Measurements from ENCODE around the gene SLC2A9.

Gene SLC2A9

GRCh38 chr4:10020871-10021652, at the start of gene SLC2A9:
SLC2A9 (minus strand) TSS chr4:10021497; CDS start chr4:10021429, 68 bp downstream.
- no peak for DNase-seq (ENCODE audit: low read depth in 2 of 2)

GRCh38 chr4:10069075-10069642, 47.9 kb upstream of the SLC2A9 start:
- DNase-seq (ENCODE audit: low read depth in 2 of 2) = no peak

GRCh38 chr4:10066670-10067651, 45.7 kb upstream of the SLC2A9 start:
- DNase-seq (ENCODE audit: low read depth in 2 of 2) = no peak

GRCh38 chr4:10066206-10066605, 44.9 kb upstream of the SLC2A9 start:
- DNase-seq (ENCODE audit: low read depth in 2 of 2) = no peak

- no peak for DNase-seq (ENCODE audit: low read depth in 2 of 2)
Observed at GRCh38 chr4:10063544-10064300, 42.4 kb upstream of the SLC2A9 start.

GRCh38 chr4:10061650-10062415, 40.5 kb upstream of the SLC2A9 start:
- DNase-seq (ENCODE audit: low read depth in 2 of 2) = no peak

GRCh38 chr4:10058371-10058770, 37.1 kb upstream of the SLC2A9 start:
- DNase-seq (ENCODE audit: low read depth in 2 of 2) = no peak

GRCh38 chr4:10057023-10057395, 35.7 kb upstream of the SLC2A9 start:
- DNase-seq (ENCODE audit: low read depth in 2 of 2) = no peak

GRCh38 chr4:10056334-10057022, 35.2 kb upstream of the SLC2A9 start:
- no peak for DNase-seq (ENCODE audit: low read depth in 2 of 2)

- no peak for DNase-seq (ENCODE audit: low read depth in 2 of 2)
Observed at GRCh38 chr4:10055871-10056270, 34.6 kb upstream of the SLC2A9 start.

GRCh38 chr4:10054571-10055041, 33.3 kb upstream of the SLC2A9 start:
- DNase-seq (ENCODE audit: low read depth in 2 of 2) = no peak

GRCh38 chr4:10053635-10054453, 32.5 kb upstream of the SLC2A9 start:
- DNase-seq (ENCODE audit: low read depth in 2 of 2) = no peak

GRCh38 chr4:10051517-10052135, 30.3 kb upstream of the SLC2A9 start:
- no peak for DNase-seq (ENCODE audit: low read depth in 2 of 2)

GRCh38 chr4:10050721-10051120, 29.4 kb upstream of the SLC2A9 start:
- DNase-seq (ENCODE audit: low read depth in 2 of 2) = no peak

GRCh38 chr4:10050261-10050661, 29.0 kb upstream of the SLC2A9 start:
- no peak for DNase-seq (ENCODE audit: low read depth in 2 of 2)

GRCh38 chr4:10048941-10049697, 27.8 kb upstream of the SLC2A9 start:
- no peak for DNase-seq (ENCODE audit: low read depth in 2 of 2)

- no peak for DNase-seq (ENCODE audit: low read depth in 2 of 2)
Observed at GRCh38 chr4:10047967-10048366, 26.7 kb upstream of the SLC2A9 start.

GRCh38 chr4:10046471-10046870, 25.2 kb upstream of the SLC2A9 start:
- DNase-seq (ENCODE audit: low read depth in 2 of 2) = no peak
